CD4-positive, alpha-beta T cell treated with Interleukin-4 for 1 hour (primary cell): Measurements from ENCODE around the gene NANOS2.
A peak's percentile ranks its signal among the peaks of the same experiment; 100 is the strongest.

Experiments used
- DNase-seq, 2 donors: peaks; one replicate each; pipeline ENCODE4 v3.0.0-alpha.2; 2020 to 2022

NANOS2 gene

GRCh38 chr19:45913874-45914830 lies at the start of gene NANOS2:
Gene NANOS2 (minus strand): TSS chr19:45914778. CDS start chr19:45914693, 85 bp downstream.
- DNase-seq: no peak

- no peak for DNase-seq
Observed at GRCh38 chr19:45962021-45962420, 47.4 kb upstream of the NANOS2 start.

GRCh38 chr19:45960595-45961235 lies 46.1 kb upstream of the NANOS2 start:
- DNase-seq: no peak

GRCh38 chr19:45959517-45960025 lies 45.0 kb upstream of the NANOS2 start:
- DNase-seq: no peak

GRCh38 chr19:45958769-45959516 lies 44.4 kb upstream of the NANOS2 start:
- DNase-seq: no peak

- DNase-seq: no peak
Observed at GRCh38 chr19:45958320-45958719, 43.7 kb upstream of the NANOS2 start.

GRCh38 chr19:45955905-45956608 lies 41.5 kb upstream of the NANOS2 start:
- DNase-seq: no peak

GRCh38 chr19:45954156-45954555 lies 39.6 kb upstream of the NANOS2 start:
- no peak for DNase-seq

GRCh38 chr19:45953676-45954075 lies 39.1 kb upstream of the NANOS2 start:
- no peak for DNase-seq

- peak; percentile 15 to 25 for DNase-seq
Observed at GRCh38 chr19:45952686-45953505, 38.3 kb upstream of the NANOS2 start.

GRCh38 chr19:45952341-45952685 lies 37.7 kb upstream of the NANOS2 start:
- no peak for DNase-seq

GRCh38 chr19:45947926-45948325 lies 33.3 kb upstream of the NANOS2 start:
- DNase-seq: no peak

GRCh38 chr19:45940515-45940805 lies 25.9 kb upstream of the NANOS2 start:
- DNase-seq: no peak

- DNase-seq: no peak
Observed at GRCh38 chr19:45939792-45940514, 25.4 kb upstream of the NANOS2 start.

GRCh38 chr19:45938733-45939319 lies 24.2 kb upstream of the NANOS2 start:
- DNase-seq: no peak

GRCh38 chr19:45935267-45935666 lies 20.7 kb upstream of the NANOS2 start:
- DNase-seq: no peak

GRCh38 chr19:45934551-45935230 lies 20.1 kb upstream of the NANOS2 start:
- DNase-seq: no peak

GRCh38 chr19:45933759-45934158 lies 19.2 kb upstream of the NANOS2 start:
- no peak for DNase-seq

GRCh38 chr19:45931055-45931454 lies 16.5 kb upstream of the NANOS2 start:
- DNase-seq: no peak

- DNase-seq: no peak
Observed at GRCh38 chr19:45929247-45929646, 14.7 kb upstream of the NANOS2 start.
